K562 (cell line): Measurements from ENCODE around the gene PLPP7.

Experiments used
- CTCF ChIP-seq, 3 experiments: IDR thresholded peaks in 2 of 3; conservative IDR thresholded peaks in 1 of 3; 2 replicates each; pipeline ENCODE4 v1.5.1; 2011 to 2012; ENCODE audit warnings: low read length in 3 of 3, mild to moderate bottlenecking in 3 of 3, control low read depth in 2 of 3, improper control_type of control experiment in 1 of 3, inconsistent platforms in 1 of 3, low read depth in 1 of 3, mixed read lengths in 1 of 3, moderate library complexity in 1 of 3; ENCODE audit not compliant: insufficient read depth in 2 of 3
- FOXJ3 ChIP-seq: sonication (generic); formaldehyde crosslinking; IDR thresholded peaks from 2 replicates; pipeline ENCODE4 v1.4.0; 2020; ENCODE audit warnings: mild to moderate bottlenecking, missing genetic modification reagents
- REST ChIP-seq, 2 experiments: fragments of 450-650 bp; formaldehyde crosslinking in 1 of 2; IDR thresholded peaks; 2 replicates each; pipeline versions ENCODE4 v1.4.0 to v1.6.1; 2014 to 2020; ENCODE audit warnings: mild to moderate bottlenecking in 2 of 2, borderline replicate concordance in 1 of 2, low read depth in 1 of 2
- ZBTB26 ChIP-seq: fragments of 450-650 bp; formaldehyde crosslinking; IDR thresholded peaks from 2 replicates; pipeline ENCODE4 v1.4.0; 2022; ENCODE audit warnings: missing genetic modification characterization
- ZNF174 ChIP-seq: fragments of 250-450 bp; sonication (Bioruptor Pico); IDR thresholded peaks from 2 replicates; pipeline ENCODE4 v1.4.0; 2020; ENCODE audit warnings: mild to moderate bottlenecking

DNA sequence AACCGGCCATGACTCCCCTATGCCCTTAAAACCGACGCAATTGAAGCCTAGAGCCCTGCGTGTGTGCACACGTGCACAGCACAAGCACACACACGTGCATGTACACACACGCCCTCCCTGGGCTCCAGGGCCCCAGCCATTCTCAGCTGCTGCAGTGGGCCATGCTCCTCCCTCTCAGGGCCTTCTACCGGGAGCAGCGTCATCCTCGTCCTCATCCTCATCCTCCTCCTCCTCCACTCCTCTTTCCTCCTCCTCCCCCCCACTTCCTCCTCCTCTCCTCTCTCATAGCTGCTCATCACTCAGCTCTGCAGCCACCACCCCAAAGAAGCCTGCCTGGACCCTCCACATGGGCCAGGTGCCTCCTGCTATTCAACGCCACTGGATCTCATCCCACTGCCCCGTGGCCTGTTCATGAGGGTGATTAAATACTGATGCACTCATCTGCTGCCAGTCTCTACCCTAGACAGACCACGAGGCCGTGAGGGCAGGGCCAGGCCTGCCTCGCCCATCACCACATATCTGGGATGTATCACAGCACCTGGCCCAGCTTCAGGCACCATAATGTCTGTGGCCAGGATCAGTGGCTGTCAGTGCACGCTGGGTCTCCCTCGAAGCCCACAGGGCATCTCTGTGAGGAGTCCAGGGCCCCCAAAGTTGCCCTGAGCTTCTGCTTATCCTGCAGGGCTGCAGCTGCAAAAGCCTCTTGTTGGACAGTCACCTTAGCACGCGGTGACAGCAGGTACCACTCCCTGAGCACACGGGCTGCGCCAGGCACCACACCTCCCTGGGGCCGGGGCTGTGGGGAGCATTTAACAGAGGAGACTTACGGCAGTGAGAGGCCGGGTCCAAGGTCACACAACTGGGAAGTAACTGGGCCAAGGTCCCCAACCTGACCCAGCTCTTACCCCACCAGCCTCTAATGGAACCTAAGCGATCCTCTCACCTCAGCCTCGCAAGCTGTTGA lies 23.0 kb upstream of the PLPP7 start:
- TF ChIP-seq ZNF174 (CRISPR knock-in tag) = no peak
- no peak for TF ChIP-seq CTCF (IDR thresholded peaks at IDR 0.05 in 2 of 3, conservative IDR thresholded peaks at IDR 0.05 in 1 of 3; ENCODE audit: insufficient read depth in 2 of 3, low read depth in 1 of 3, low read length in 3 of 3)
- no peak for TF ChIP-seq ZBTB26
- no peak for TF ChIP-seq REST (IDR thresholded peaks at IDR 0.05; ENCODE audit: borderline replicate concordance)
- TF ChIP-seq REST (CRISPR knock-in tag; IDR thresholded peaks at IDR 0.05; ENCODE audit: low read depth) = no peak
- TF ChIP-seq FOXJ3 (CRISPR knock-in tag) = no peak
